Brain microvascular endothelial cell (primary cell): ENCODE measurements around the gene KRT36.
A peak's percentile ranks its signal among the peaks of the same experiment; 100 is the strongest.

Experiments
- DNase-seq: peaks from one replicate; pipeline ENCODE4 v3.0.0-alpha.2; 2020
- H3K27ac ChIP-seq: fragments of 250-450 bp; sonication (Bioruptor Pico); 2 replicates; pipeline ENCODE4 v1.5.1; 2020; ENCODE audit warnings: mild to moderate bottlenecking, moderate library complexity
- H3K27me3 ChIP-seq: fragments of 250-450 bp; sonication (Bioruptor Pico); replicated peaks from 2 replicates; pipeline ENCODE4 v1.5.1; 2020; ENCODE audit warnings: mild to moderate bottlenecking
- H3K36me3 ChIP-seq: fragments of 250-450 bp; sonication (Bioruptor Pico); replicated peaks from 2 replicates; pipeline ENCODE4 v1.5.1; 2020; ENCODE audit warnings: mild to moderate bottlenecking
- H3K4me3 ChIP-seq: 2 replicates; pipeline ENCODE4 v1.5.1; 2011; ENCODE audit warnings: low read depth, mild to moderate bottlenecking, control low read depth, low read length, moderate library complexity
- in situ Hi-C: cut with HindIII; loops from 2 replicates; pipeline ENCODE4 v1.10.0; 2017; ENCODE audit warnings: low sequenced_read_pairs, low pct_ligation_motif_present
- TF ChIP-seq, protein P1 (sequence below): IDR thresholded peaks from 2 replicates; pipeline ENCODE4 v1.5.1; 2011; ENCODE audit warnings: low read depth, mild to moderate bottlenecking, moderate library complexity, low read length, control low read depth, inconsistent platforms; ENCODE audit errors: missing control alignments

KRT36 gene

DNA sequence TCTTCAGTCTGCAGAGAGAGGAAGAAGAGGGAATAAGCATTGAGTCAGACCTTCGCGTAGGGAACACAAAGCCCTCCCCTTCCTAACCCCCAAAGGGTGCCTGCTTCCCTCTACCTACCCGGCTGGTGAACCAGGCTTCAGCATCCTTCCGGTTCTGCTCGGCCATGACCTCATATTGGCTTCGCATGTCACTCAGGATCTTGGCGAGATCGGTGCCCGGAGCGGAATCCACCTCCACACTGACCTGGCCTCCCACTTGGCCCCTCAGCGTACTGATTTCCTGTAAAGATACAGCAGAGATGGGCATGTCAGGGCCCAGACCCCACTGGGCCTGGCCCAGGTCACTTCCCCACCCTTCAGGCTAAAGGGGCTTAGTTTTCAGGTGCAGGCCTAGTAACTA, 34.6 kb upstream of the KRT36 start:
- Histone ChIP-seq H3K36me3 (no peaks in the 10 kb centered on the region), H3K4me3 (no peak overlapping the region), H3K27ac (no peak overlapping the region), H3K27me3 (no peaks in the 10 kb centered on the region)
- TF ChIP-seq, protein P1, sequence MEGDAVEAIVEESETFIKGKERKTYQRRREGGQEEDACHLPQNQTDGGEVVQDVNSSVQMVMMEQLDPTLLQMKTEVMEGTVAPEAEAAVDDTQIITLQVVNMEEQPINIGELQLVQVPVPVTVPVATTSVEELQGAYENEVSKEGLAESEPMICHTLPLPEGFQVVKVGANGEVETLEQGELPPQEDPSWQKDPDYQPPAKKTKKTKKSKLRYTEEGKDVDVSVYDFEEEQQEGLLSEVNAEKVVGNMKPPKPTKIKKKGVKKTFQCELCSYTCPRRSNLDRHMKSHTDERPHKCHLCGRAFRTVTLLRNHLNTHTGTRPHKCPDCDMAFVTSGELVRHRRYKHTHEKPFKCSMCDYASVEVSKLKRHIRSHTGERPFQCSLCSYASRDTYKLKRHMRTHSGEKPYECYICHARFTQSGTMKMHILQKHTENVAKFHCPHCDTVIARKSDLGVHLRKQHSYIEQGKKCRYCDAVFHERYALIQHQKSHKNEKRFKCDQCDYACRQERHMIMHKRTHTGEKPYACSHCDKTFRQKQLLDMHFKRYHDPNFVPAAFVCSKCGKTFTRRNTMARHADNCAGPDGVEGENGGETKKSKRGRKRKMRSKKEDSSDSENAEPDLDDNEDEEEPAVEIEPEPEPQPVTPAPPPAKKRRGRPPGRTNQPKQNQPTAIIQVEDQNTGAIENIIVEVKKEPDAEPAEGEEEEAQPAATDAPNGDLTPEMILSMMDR = no peak
- in situ Hi-C loops = no loop called here
- DNase-seq = no peak

DNA sequence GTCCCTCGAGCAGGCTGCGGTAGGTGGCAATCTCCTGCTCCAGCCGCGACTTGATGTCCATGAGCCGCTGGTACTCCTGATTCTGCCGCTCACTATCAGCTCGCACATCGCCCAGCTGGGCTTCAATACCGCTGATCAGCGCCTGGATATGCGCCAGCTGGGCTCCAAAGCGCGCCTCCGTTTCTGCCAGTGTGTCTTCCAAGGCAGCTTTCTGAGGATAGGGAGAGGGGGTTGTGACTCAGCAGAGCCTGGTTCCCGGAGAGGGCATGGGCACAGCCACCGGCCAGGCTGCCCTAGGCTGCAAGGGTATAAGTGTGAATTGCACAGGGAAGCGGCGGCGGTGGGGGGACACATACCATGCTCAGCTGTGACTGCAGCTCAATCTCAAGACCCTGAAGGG, 34.1 kb upstream of the KRT36 start:
- Histone ChIP-seq H3K4me3 (no peak overlapping the region), H3K27me3 (no peaks in the 10 kb centered on the region), H3K27ac (no peak overlapping the region), H3K36me3 (no peaks in the 10 kb centered on the region)
- in situ Hi-C loops = no loop called here
- DNase-seq = no peak
- TF ChIP-seq, protein P1 = no peak

DNA sequence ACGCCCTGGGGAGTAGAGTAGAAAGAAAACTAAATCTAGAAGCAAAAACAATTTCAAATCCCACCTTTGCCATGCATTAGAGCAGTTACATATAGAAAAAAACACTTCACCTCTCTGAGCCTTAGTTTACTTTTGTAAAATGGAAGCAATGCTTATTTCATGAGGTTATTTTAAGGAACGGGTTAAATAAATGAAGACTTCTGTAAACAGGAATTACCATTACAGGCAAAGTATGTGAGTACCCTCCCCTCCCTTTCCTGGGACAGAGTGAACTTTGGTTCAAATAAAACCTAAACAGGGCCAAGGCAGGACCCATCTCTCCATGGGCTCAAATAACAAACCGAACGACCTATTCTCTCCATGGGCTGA, 33.5 kb upstream of the KRT36 start:
- no peaks in the 10 kb centered on the region for H3K36me3 ChIP-seq
- no peaks in the 10 kb centered on the region for H3K27me3 ChIP-seq
- TF ChIP-seq, protein P1 = no peak
- no peak overlapping the region for H3K27ac ChIP-seq
- no peak overlapping the region for H3K4me3 ChIP-seq
- DNase-seq = no peak
- in situ Hi-C loops = no loop called here

DNA sequence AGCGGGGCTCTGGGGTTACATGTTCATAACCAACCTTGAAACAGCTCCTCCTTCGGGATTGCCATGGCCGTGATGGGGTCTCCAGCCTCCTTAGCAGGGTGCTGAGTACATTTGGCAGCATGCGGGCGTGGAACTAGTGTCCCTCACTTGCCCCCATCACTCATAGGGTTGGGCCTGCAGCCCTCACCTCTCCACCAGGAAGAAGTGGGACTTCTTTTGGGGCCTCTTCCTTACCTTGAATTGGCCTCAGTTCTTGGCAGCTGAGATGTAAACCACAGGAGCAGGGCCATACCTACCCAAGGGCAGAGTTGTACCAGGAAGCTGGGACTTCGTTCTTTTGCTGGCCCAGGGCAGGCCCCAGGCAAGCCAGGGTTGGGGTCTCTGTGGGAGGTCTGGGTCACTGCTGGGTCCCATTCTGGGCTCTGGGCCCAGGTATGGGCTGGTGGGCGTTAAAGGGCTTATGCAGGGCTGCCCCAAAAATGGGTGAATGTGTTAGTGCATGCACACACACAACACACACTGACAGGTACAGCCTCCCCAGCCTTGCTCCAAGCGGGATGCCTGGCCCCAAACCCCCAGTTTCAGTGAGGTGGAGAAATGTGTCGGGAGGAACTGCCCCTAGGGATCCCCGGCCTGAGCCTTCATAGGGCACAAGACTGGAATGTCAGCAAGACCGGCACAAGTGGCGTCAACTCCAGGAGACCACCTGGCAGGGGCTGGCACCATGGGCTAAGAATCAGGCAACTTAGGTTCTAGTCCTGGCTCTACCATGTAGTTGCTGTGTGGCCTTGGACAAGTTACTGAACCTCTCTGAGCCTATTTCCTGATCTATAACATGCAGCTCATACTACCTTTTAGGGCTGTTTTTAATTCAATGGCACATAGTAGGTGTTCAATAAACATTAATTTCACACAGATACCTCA, 32.9 kb upstream of the KRT36 start:
- no peak for DNase-seq
- TF ChIP-seq, protein P1 = no peak
- H3K4me3 ChIP-seq = no peak overlapping the region
- H3K27ac ChIP-seq = peak overlapping the region; percentile 49
- H3K36me3 ChIP-seq = no peaks in the 10 kb centered on the region
- H3K27me3 ChIP-seq = no peaks in the 10 kb centered on the region
- in situ Hi-C loops = no loop called here

DNA sequence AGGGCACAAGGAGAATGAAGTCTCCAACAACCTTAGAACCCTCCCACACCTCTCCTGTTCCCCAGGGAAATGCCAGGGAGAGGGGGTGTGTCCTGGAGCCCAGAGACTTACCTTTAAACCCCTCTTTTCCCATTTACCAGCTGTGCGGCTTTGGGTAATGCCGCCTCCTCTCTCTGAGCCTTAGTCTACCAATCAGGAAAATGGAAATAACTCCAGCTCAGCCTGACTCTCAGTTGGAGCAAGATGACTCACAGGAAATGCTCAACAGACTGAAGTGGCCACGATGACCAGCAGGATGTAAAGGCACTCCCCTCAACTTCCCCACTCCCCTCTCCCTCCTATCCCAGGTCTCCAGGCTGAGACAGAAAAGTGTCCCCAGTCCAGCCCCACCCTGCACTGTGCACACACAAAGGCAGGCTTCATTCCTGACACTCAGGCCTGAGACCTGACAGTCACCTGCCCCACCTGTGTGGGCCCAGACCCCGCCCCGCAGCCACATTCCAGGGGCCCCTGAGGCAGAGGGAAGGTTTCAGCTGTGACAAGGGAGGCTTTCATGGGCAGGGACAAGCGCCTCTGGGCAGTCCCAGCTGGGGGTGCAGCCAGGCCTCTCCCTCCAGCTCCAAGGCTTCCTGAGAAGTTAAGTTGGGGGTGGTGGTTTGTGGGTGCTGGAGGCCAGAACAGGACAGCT, 32.0 kb upstream of the KRT36 start:
- no peaks in the 10 kb centered on the region for H3K36me3 ChIP-seq
- in situ Hi-C loops = no loop called here
- peak; percentile 87 for DNase-seq
- TF ChIP-seq, protein P1 = peak; percentile 39
- H3K27ac ChIP-seq = peak overlapping the region; percentile 49
- no peaks in the 10 kb centered on the region for H3K27me3 ChIP-seq
- H3K4me3 ChIP-seq = no peak overlapping the region
